ENCODE measurements around the gene KLHL35. TPM values are rescaled to one million over a fixed set of nuclear protein-coding genes. Genes with fewer than 3 reads are reported as not detected.

KLHL35 gene
- total RNA-seq (2014; rRNA removed; shearing (Covaris generic)), result 0.41 and 0.58 TPM in 2 replicates

- H3K4me3 ChIP-seq, result no peak within 1 kb of the TSS
- no peaks in the 10 kb centered on the region for H3K36me3 ChIP-seq
- H3K27ac ChIP-seq, result no peak within 1 kb of the TSS
- H3K9me3 ChIP-seq (replicated peaks), result peaks cover 5% of the 10 kb centered on the region
- peaks cover 4% of the 10 kb centered on the region for H3K27me3 ChIP-seq (replicated peaks)
- DNase-seq (ENCODE audit: low read depth in 1 of 2, low spot score in 2 of 2), result no peak
- H3K4me1 ChIP-seq (replicated peaks), result peaks cover 13% of the 10 kb centered on the region
Measured at GRCh38 chr11:75432911-75433321, at the start of gene KLHL35. Gene KLHL35 (minus strand): TSS chr11:75433203. CDS start chr11:75430629, 2,574 bp downstream.

- Histone ChIP-seq H3K4me3 (no peak overlapping the region), H3K27ac (no peak overlapping the region), H3K36me3 (no peaks in the 10 kb centered on the region), H3K4me1 (replicated peaks) (no peaks in the 10 kb centered on the region), H3K9me3 (replicated peaks) (no peaks in the 10 kb centered on the region), H3K27me3 (replicated peaks) (no peaks in the 10 kb centered on the region)
- DNase-seq (ENCODE audit: low read depth in 1 of 2, low spot score in 2 of 2), result no peak
Measured at GRCh38 chr11:75481922-75482606, 49.1 kb upstream of the KLHL35 start.

- Histone ChIP-seq H3K4me3 (no peak overlapping the region), H3K36me3 (no peaks in the 10 kb centered on the region), H3K4me1 (replicated peaks) (no peaks in the 10 kb centered on the region), H3K27ac (no peak overlapping the region), H3K9me3 (replicated peaks) (no peaks in the 10 kb centered on the region), H3K27me3 (replicated peaks) (no peaks in the 10 kb centered on the region)
- DNase-seq (ENCODE audit: low read depth in 1 of 2, low spot score in 2 of 2), result no peak
Measured at GRCh38 chr11:75481223-75481921, 48.4 kb upstream of the KLHL35 start.

GRCh38 chr11:75480185-75481175 lies 47.5 kb upstream of the KLHL35 start:
- H3K9me3 ChIP-seq (replicated peaks), result no peaks in the 10 kb centered on the region
- H3K27me3 ChIP-seq (replicated peaks), result no peaks in the 10 kb centered on the region
- no peak overlapping the region for H3K4me3 ChIP-seq
- no peak overlapping the region for H3K27ac ChIP-seq
- no peak for DNase-seq (ENCODE audit: low read depth in 1 of 2, low spot score in 2 of 2)
- H3K36me3 ChIP-seq, result no peaks in the 10 kb centered on the region
- no peaks in the 10 kb centered on the region for H3K4me1 ChIP-seq (replicated peaks)

- no peak for DNase-seq (ENCODE audit: low read depth in 1 of 2, low spot score in 2 of 2)
- Histone ChIP-seq H3K4me1 (replicated peaks) (no peaks in the 10 kb centered on the region), H3K9me3 (replicated peaks) (no peaks in the 10 kb centered on the region), H3K4me3 (no peak overlapping the region), H3K27me3 (replicated peaks) (no peaks in the 10 kb centered on the region), H3K36me3 (no peaks in the 10 kb centered on the region), H3K27ac (no peak overlapping the region)
Measured at GRCh38 chr11:75479597-75480145, 46.7 kb upstream of the KLHL35 start.

- no peak overlapping the region for H3K27ac ChIP-seq
- no peak for DNase-seq (ENCODE audit: low read depth in 1 of 2, low spot score in 2 of 2)
- no peaks in the 10 kb centered on the region for H3K9me3 ChIP-seq (replicated peaks)
- H3K4me3 ChIP-seq, result no peak overlapping the region
- H3K4me1 ChIP-seq (replicated peaks), result no peaks in the 10 kb centered on the region
- no peaks in the 10 kb centered on the region for H3K36me3 ChIP-seq
- H3K27me3 ChIP-seq (replicated peaks), result no peaks in the 10 kb centered on the region
Measured at GRCh38 chr11:75478783-75479596, 46.0 kb upstream of the KLHL35 start.

- Histone ChIP-seq H3K4me3 (no peak overlapping the region), H3K36me3 (no peaks in the 10 kb centered on the region), H3K27ac (no peak overlapping the region), H3K27me3 (replicated peaks) (no peaks in the 10 kb centered on the region), H3K9me3 (replicated peaks) (no peaks in the 10 kb centered on the region), H3K4me1 (replicated peaks) (no peaks in the 10 kb centered on the region)
- no peak for DNase-seq (ENCODE audit: low read depth in 1 of 2, low spot score in 2 of 2)
Measured at GRCh38 chr11:75477614-75477935, 44.6 kb upstream of the KLHL35 start.

- Histone ChIP-seq H3K27ac (no peak overlapping the region), H3K36me3 (no peaks in the 10 kb centered on the region)
Measured at GRCh38 chr11:75476739-75477613, 44.0 kb upstream of the KLHL35 start.

GRCh38 chr11:75475767-75476650 lies 43.0 kb upstream of the KLHL35 start:
- H3K27ac ChIP-seq, result no peak overlapping the region
- DNase-seq (ENCODE audit: low read depth in 1 of 2, low spot score in 2 of 2), result no peak
- H3K9me3 ChIP-seq (replicated peaks), result no peaks in the 10 kb centered on the region
- no peak overlapping the region for H3K4me3 ChIP-seq
- H3K4me1 ChIP-seq (replicated peaks), result no peaks in the 10 kb centered on the region
- H3K27me3 ChIP-seq (replicated peaks), result no peaks in the 10 kb centered on the region
- H3K36me3 ChIP-seq, result no peaks in the 10 kb centered on the region

More at GRCh38 chr11:75476739-75477613, 44.0 kb upstream of the KLHL35 start:
- DNase-seq (ENCODE audit: low read depth in 1 of 2, low spot score in 2 of 2), result no peak
- Histone ChIP-seq H3K27me3 (replicated peaks) (no peaks in the 10 kb centered on the region), H3K4me3 (no peak overlapping the region), H3K4me1 (replicated peaks) (no peaks in the 10 kb centered on the region), H3K9me3 (replicated peaks) (no peaks in the 10 kb centered on the region)

GRCh38 chr11:75474878-75475766 lies 42.1 kb upstream of the KLHL35 start:
- no peak overlapping the region for H3K27ac ChIP-seq
- no peaks in the 10 kb centered on the region for H3K27me3 ChIP-seq (replicated peaks)
- H3K36me3 ChIP-seq, result no peaks in the 10 kb centered on the region
- DNase-seq (ENCODE audit: low read depth in 1 of 2, low spot score in 2 of 2), result no peak
- no peaks in the 10 kb centered on the region for H3K4me1 ChIP-seq (replicated peaks)
- H3K9me3 ChIP-seq (replicated peaks), result no peaks in the 10 kb centered on the region
- no peak overlapping the region for H3K4me3 ChIP-seq

- no peaks in the 10 kb centered on the region for H3K9me3 ChIP-seq (replicated peaks)
- DNase-seq (ENCODE audit: low read depth in 1 of 2, low spot score in 2 of 2), result no peak
- H3K27ac ChIP-seq, result no peak overlapping the region
- H3K36me3 ChIP-seq, result no peaks in the 10 kb centered on the region
- H3K27me3 ChIP-seq (replicated peaks), result no peaks in the 10 kb centered on the region
- no peak overlapping the region for H3K4me3 ChIP-seq
- H3K4me1 ChIP-seq (replicated peaks), result no peaks in the 10 kb centered on the region
Measured at GRCh38 chr11:75474240-75474639, 41.2 kb upstream of the KLHL35 start.
